HepG2 (cell line): Measurements from ENCODE around the gene LBX2. TPM values are rescaled to one million over a fixed set of nuclear protein-coding genes. Genes with fewer than 3 reads are reported as not detected.
A peak's percentile ranks its signal among the peaks of the same experiment; 100 is the strongest.

Source experiments
- ASH2L ChIP-seq: fragments of 300-600, 200-600 bp; sonication (generic); IDR thresholded peaks from 2 replicates; pipeline ENCODE4 v1.7.0; 2017; ENCODE audit warnings: low read depth, mild to moderate bottlenecking, moderate library complexity, mixed read lengths, low read length; ENCODE audit not compliant: insufficient read length
- ATM ChIP-seq: fragments of 450-650 bp; IDR thresholded peaks from 2 replicates; pipeline ENCODE4 v1.7.1; 2017; ENCODE audit warnings: mild to moderate bottlenecking, borderline replicate concordance
- IRF2 ChIP-seq: IDR thresholded peaks from 2 replicates; pipeline ENCODE4 v1.6.1; 2018; ENCODE audit warnings: missing genetic modification reagents, missing compliant biosample characterization
- ISL2 ChIP-seq: sonication (generic); formaldehyde crosslinking; IDR thresholded peaks from 2 replicates; pipeline ENCODE4 v1.5.0; 2020; ENCODE audit warnings: missing genetic modification reagents
- MAFF ChIP-seq: IDR thresholded peaks from 2 replicates; pipeline ENCODE4 v1.6.1; 2011; ENCODE audit warnings: low read depth, low read length, improper control_type of control experiment
- MED13 ChIP-seq: sonication (generic); formaldehyde crosslinking; IDR thresholded peaks from 2 replicates; pipeline ENCODE4 v1.5.0; 2020; ENCODE audit warnings: missing genetic modification reagents
- PRMT3 ChIP-seq: sonication (generic); formaldehyde crosslinking; IDR thresholded peaks from 2 replicates; pipeline ENCODE4 v1.8.1; 2022; ENCODE audit warnings: low read depth, mild to moderate bottlenecking, moderate library complexity, missing genetic modification reagents, borderline replicate concordance
- SMYD3 ChIP-seq: sonication (generic); formaldehyde crosslinking; IDR thresholded peaks from 2 replicates; pipeline ENCODE4 v1.8.1; 2023; ENCODE audit warnings: mild to moderate bottlenecking, missing genetic modification reagents
- SP5 ChIP-seq: IDR thresholded peaks from 2 replicates; pipeline ENCODE4 v1.6.1; 2016; ENCODE audit warnings: low read depth, borderline replicate concordance
- TRIM24 ChIP-seq: sonication (generic); formaldehyde crosslinking; IDR thresholded peaks from 2 replicates; pipeline ENCODE4 v1.8.0; 2022; ENCODE audit warnings: mild to moderate bottlenecking, missing genetic modification reagents
- ZFP41 ChIP-seq: sonication (generic); formaldehyde crosslinking; IDR thresholded peaks from 2 replicates; pipeline ENCODE4 v1.4.0; 2020; ENCODE audit warnings: mild to moderate bottlenecking, missing genetic modification reagents, borderline replicate concordance
- ZFP91 ChIP-seq: sonication (generic); formaldehyde crosslinking; IDR thresholded peaks from 2 replicates; pipeline ENCODE4 v1.9.0; 2022; ENCODE audit warnings: missing genetic modification reagents, mild to moderate bottlenecking, borderline replicate concordance
- ZNF761 ChIP-seq: sonication (generic); formaldehyde crosslinking; conservative IDR thresholded peaks from 2 replicates; pipeline ENCODE4 v1.4.0; 2020; ENCODE audit warnings: mild to moderate bottlenecking, missing genetic modification reagents
- ZNF768 ChIP-seq: sonication (generic); formaldehyde crosslinking; IDR thresholded peaks from 2 replicates; pipeline ENCODE4 v1.4.0; 2020; ENCODE audit warnings: missing genetic modification reagents
- polyA plus RNA-seq, 8 experiments: library from polyadenylated mRNA; depleted of rRNA in 3 of 8; stranded (reverse) in 7 of 8; unstranded in 1 of 8; fragments of >200 nt; fragmentation: Illumina TruSeq in 4 of 8; extraction: Trizol in 4 of 8; gene quantifications; 2 replicates each; pipeline versions ENCODE4 v1.2.1 to v1.2.3, GENCODE V29; 2011 to 2016; ENCODE audit warnings: low read depth in 4 of 8, missing spikeins in 1 of 8, mixed read lengths in 1 of 8; ENCODE audit not compliant: insufficient read depth in 1 of 8
- total RNA-seq, 5 experiments: library from RNA; depleted of rRNA; stranded (reverse); fragments of >200 nt; fragmentation: Illumina TruSeq; extraction: Trizol; gene quantifications; 2 replicates each; pipeline ENCODE4 v1.2.3, GENCODE V29; 2016; ENCODE audit warnings: low read depth in 1 of 5
- TF ChIP-seq, protein P1 (sequence below): sonication (generic); formaldehyde crosslinking; IDR thresholded peaks from 2 replicates; pipeline ENCODE4 v1.4.0; 2020; ENCODE audit warnings: mild to moderate bottlenecking, missing genetic modification reagents
- TF ChIP-seq, protein P2 (sequence below): sonication (generic); formaldehyde crosslinking; IDR thresholded peaks from 2 replicates; pipeline ENCODE4 v1.4.0; 2020; ENCODE audit warnings: missing genetic modification reagents
- TF ChIP-seq, protein P3 (sequence below): sonication (generic); formaldehyde crosslinking; IDR thresholded peaks from 2 replicates; pipeline ENCODE4 v1.5.0; 2020; ENCODE audit warnings: missing genetic modification reagents

The LBX2 gene
- total and polyA plus RNA-seq, 2 of the 13 experiments (the other 11 are each of a cell fraction or from before 2014, with no cell fraction given), result 6.4 to 8.1 TPM

DNA sequence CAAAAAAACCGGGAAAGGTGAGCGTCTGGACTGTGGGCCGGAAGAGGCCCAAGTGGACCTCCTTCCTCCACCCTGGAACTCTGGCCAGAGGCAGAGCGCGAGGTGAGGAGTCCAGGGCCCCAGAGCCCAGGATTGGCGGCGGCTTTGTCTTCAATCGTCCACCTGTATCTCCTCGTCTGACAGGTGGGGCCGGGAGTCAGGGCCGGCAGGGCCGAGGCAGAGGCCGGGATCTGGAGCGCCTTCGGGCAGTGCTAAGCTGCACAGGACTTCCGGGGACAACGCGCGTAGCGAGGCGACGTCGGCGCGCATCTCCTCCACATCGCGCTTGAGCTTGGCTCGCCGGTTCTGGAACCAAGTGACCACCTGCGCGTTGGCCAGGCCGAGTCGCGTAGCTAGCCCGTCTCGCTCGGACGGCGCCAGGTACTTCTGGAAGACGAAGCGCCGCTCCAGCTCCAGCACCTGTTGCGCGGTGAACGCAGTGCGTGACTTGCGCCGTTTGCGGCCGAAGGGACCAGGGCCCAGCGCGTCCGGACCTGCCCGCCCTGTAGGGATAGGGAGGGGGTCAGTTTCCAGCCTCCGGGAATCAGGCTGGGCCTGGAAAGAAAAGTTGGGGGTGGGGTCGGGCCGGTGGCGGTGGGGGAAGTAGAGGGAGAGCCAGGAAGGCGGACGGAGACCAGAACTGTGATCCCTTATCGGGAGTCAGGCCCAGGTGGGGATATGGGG, 1.5 kb downstream of the LBX2 start (continued):
- TF ChIP-seq, protein P1, sequence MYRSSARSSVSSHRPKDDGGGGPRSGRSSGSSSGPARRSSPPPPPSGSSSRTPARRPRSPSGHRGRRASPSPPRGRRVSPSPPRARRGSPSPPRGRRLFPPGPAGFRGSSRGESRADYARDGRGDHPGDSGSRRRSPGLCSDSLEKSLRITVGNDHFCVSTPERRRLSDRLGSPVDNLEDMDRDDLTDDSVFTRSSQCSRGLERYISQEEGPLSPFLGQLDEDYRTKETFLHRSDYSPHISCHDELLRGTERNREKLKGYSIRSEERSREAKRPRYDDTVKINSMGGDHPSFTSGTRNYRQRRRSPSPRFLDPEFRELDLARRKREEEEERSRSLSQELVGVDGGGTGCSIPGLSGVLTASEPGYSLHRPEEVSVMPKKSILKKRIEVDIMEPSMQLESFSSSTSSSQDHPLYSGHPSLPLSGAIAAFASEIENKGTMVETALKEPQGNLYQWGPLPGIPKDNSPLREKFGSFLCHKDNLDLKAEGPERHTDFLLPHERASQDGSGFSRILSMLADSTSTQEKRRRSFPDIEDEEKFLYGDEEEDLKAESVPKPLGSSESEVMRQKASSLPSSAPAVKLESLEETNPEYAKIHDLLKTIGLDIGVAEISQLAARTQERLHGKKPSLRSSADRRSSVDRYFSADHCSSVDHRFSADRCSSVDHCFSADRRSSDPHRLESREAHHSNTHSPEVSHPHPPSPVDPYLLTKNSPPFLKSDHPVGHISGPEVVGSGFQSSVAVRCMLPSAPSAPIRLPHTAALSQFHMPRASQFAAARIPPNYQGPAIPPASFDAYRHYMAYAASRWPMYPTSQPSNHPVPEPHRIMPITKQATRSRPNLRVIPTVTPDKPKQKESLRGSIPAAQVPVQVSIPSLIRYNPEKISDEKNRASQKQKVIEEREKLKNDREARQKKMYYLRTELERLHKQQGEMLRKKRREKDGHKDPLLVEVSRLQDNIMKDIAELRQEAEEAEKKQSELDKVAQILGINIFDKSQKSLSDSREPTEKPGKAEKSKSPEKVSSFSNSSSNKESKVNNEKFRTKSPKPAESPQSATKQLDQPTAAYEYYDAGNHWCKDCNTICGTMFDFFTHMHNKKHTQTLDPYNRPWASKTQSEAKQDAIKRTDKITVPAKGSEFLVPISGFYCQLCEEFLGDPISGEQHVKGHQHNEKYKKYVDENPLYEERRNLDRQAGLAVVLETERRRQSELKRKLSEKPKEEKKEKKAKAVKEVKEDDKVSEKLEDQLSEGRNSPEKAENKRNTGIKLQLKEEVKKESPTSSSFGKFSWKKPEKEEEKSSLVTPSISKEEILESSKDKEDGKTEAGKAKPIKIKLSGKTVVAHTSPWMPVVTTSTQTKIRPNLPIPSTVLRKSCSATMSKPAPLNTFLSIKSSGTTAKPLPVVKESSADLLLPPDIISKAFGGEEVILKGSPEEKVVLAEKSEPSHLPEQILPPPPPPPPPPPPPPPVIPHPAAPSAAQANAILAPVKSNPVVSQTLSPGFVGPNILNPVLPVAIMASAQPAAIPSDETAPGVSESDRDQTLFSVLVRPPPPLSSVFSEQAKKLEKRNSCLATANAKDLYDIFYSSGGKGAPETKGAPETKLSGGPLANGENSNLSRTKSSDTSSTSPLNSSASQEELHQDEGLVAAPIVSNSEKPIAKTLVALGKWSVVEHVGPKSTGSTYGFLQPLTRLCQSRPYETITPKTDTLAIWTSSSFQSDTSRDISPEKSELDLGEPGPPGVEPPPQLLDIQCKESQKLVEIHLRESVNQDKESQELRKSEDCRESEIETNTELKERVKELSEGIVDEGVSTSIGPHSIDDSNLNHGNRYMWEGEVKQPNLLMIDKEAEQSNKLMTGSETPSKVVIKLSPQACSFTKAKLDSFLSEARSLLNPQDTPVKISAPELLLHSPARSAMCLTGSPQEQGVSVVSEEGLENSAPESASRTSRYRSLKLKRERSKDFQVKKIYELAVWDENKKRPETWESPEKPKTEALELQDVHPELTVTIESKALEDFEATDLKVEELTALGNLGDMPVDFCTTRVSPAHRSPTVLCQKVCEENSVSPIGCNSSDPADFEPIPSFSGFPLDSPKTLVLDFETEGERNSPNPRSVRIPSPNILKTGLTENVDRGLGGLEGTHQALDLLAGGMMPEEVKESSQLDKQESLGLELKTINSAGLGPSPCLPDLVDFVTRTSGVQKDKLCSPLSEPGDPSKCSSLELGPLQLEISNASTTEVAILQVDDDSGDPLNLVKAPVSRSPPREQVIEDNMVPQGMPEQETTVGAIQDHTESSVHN (CRISPR knock-in tag), result no peak
- TF ChIP-seq TRIM24 (no peak), ZFP91 (CRISPR knock-in tag) (peak; percentile 54; the same call in 1 of the 2 replicates), MAFF (no peak), ZNF768 (CRISPR knock-in tag) (peak; percentile 52; the same call in 1 of the 2 replicates), ISL2 (CRISPR knock-in tag) (0 out of 2 replicates have a peak, but pooled peaks have one; percentile 18), SP5 (CRISPR knock-in tag) (no peak), ZNF761 (no peak; the same call in 1 of the 2 replicates), MED13 (CRISPR knock-in tag) (peak; percentile 52; the same call in 1 of the 2 replicates), ASH2L (no peak), ZFP41 (CRISPR knock-in tag) (0 out of 2 replicates have a peak, but pooled peaks have one; percentile 63), ATM (no peak), PRMT3 (CRISPR knock-in tag) (0 out of 2 replicates have a peak, but pooled peaks have one; percentile 26), SMYD3 (CRISPR knock-in tag) (0 out of 2 replicates have a peak, but pooled peaks have one; percentile 26), IRF2 (CRISPR knock-in tag) (no peak)
- TF ChIP-seq, protein P2, sequence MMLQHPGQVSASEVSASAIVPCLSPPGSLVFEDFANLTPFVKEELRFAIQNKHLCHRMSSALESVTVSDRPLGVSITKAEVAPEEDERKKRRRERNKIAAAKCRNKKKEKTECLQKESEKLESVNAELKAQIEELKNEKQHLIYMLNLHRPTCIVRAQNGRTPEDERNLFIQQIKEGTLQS (CRISPR knock-in tag), result no peak; the same call in 1 of the 2 replicates
- TF ChIP-seq, protein P3, sequence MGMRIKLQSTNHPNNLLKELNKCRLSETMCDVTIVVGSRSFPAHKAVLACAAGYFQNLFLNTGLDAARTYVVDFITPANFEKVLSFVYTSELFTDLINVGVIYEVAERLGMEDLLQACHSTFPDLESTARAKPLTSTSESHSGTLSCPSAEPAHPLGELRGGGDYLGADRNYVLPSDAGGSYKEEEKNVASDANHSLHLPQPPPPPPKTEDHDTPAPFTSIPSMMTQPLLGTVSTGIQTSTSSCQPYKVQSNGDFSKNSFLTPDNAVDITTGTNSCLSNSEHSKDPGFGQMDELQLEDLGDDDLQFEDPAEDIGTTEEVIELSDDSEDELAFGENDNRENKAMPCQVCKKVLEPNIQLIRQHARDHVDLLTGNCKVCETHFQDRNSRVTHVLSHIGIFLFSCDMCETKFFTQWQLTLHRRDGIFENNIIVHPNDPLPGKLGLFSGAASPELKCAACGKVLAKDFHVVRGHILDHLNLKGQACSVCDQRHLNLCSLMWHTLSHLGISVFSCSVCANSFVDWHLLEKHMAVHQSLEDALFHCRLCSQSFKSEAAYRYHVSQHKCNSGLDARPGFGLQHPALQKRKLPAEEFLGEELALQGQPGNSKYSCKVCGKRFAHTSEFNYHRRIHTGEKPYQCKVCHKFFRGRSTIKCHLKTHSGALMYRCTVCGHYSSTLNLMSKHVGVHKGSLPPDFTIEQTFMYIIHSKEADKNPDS (CRISPR knock-in tag), result 0 out of 2 replicates have a peak, but pooled peaks have one; percentile 10
